Mucosa of stomach (tissue), 1 donor: ENCODE results near the gene TCHP.

Experiments
- H3K27me3 ChIP-seq: one replicate; pipeline ENCODE4 v1.7.0; 2013; ENCODE audit warnings: mild to moderate bottlenecking, low read length; ENCODE audit not compliant: control insufficient read depth, insufficient read depth
- H3K36me3 ChIP-seq: one replicate; pipeline ENCODE4 v1.7.0; 2013; ENCODE audit warnings: low read length; ENCODE audit not compliant: control insufficient read depth, insufficient read depth
- H3K4me1 ChIP-seq: one replicate; pipeline ENCODE4 v1.7.0; 2013; ENCODE audit warnings: mild to moderate bottlenecking, low read length; ENCODE audit not compliant: control insufficient read depth, insufficient read depth
- H3K4me3 ChIP-seq: one replicate; pipeline ENCODE4 v1.7.0; 2013; ENCODE audit warnings: low read length
- H3K9ac ChIP-seq: one replicate; pipeline ENCODE4 v1.7.0; 2013; ENCODE audit warnings: mild to moderate bottlenecking, low read length, moderate library complexity
- H3K9me3 ChIP-seq: one replicate; pipeline ENCODE4 v1.7.0; 2013; ENCODE audit warnings: mild to moderate bottlenecking, low read length, moderate library complexity; ENCODE audit not compliant: control insufficient read depth
- donor health status: Pancreatic carcinoma.

The TCHP gene

DNA sequence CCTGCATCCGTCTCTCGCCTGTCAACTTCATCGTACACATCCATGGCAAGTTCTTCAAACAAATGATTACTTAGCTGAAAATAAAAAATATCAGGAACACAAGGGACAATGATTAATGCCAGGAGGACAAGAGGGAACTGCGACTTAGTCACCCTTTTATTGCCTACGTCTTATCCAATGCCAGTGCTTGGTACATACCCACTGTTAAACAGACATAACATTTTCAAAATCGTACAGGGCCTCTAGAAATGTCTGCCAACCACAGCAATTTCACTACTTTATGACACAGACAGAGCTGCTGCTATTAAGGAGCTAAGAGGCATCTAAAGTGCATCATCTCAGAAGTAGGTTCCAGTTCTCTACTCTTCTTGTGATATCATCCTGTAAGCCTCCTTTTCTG, 61.5 kb downstream of the TCHP start:
- no peak overlapping the region for H3K4me3 ChIP-seq
- no peaks in the 10 kb centered on the region for H3K4me1 ChIP-seq
- no peak overlapping the region for H3K9ac ChIP-seq
- H3K9me3 ChIP-seq = no peaks in the 10 kb centered on the region
- H3K36me3 ChIP-seq = peaks cover 9% of the 10 kb centered on the region
- H3K27me3 ChIP-seq = no peaks in the 10 kb centered on the region

DNA sequence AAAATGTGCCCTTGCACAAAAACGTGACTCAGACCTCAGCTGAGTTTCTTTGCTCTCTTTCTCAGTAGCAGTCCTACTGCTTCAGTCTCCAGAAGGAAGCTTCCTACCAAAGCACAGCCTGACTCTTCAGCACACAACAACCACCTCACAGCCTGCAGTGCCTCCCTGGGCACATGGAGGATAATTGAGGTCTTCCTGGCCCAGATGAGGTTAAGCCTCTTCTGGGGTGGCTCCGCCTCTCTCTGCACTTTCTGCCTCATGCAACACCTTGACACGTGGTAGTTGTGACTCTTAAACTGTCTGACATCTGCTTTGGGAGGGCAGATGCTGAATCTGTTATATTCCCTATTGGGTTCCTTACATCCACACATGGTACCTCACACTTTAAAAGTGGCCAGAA, 62.3 kb downstream of the TCHP start:
- Histone ChIP-seq H3K36me3 (peaks cover 9% of the 10 kb centered on the region), H3K4me3 (no peak overlapping the region), H3K27me3 (no peaks in the 10 kb centered on the region), H3K9ac (no peak overlapping the region), H3K4me1 (no peaks in the 10 kb centered on the region), H3K9me3 (no peaks in the 10 kb centered on the region)

DNA sequence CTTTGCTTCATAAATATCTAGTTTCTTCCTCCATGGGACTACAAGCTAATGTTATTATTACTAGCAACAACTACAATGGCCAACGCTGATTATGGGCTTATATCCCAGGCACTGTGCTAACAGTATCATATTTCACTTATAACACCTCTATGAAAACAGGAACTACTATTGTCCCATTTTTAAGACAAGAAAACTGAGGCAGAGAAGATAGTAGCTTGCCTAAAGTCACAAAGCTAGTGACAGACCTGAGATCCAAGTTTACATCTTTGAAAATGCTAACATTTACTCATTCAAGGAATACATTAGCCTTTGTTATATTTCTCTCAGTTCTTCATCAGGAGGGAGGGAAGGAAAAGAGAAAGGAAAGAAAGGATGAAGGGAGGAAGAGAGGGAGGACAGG, 63.3 kb downstream of the TCHP start:
- no peak overlapping the region for H3K4me3 ChIP-seq
- H3K27me3 ChIP-seq = no peaks in the 10 kb centered on the region
- H3K36me3 ChIP-seq = peaks cover 9% of the 10 kb centered on the region
- H3K4me1 ChIP-seq = no peaks in the 10 kb centered on the region
- no peaks in the 10 kb centered on the region for H3K9me3 ChIP-seq
- H3K9ac ChIP-seq = no peak overlapping the region

DNA sequence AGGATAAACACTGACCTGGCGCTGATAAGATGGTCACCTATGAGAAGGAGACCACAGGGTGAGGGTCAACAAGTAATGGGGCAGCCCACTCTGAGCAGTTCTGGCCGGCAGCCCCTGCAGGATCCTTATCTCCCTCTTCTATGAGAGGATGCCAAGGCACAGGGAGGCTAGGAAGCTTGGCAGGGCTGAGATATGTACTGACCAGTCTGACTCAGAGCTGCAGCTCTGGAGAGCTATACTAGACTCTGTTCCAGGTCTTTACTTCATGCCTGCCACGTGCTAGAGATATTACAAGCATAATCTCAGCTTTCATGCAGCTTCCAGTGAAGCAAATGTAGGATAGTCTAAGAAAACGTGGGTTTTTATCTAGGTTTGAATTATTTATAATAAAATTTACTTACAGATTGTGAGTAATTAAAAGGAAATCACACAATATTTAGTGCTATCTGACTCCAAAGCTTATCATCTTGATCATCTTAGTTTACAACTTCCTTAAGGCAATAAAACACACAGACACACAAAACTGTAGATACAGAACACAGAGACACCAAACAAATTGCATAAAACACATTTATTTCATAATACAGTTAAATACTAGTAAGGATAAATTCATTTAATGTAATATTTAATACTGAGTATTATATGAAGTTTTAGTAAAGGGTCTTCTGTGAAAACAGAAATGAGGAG, 63.8 kb downstream of the TCHP start:
- Histone ChIP-seq H3K27me3 (no peaks in the 10 kb centered on the region), H3K36me3 (peaks cover 9% of the 10 kb centered on the region), H3K4me3 (no peak overlapping the region), H3K4me1 (no peaks in the 10 kb centered on the region), H3K9me3 (no peaks in the 10 kb centered on the region), H3K9ac (no peak overlapping the region)

DNA sequence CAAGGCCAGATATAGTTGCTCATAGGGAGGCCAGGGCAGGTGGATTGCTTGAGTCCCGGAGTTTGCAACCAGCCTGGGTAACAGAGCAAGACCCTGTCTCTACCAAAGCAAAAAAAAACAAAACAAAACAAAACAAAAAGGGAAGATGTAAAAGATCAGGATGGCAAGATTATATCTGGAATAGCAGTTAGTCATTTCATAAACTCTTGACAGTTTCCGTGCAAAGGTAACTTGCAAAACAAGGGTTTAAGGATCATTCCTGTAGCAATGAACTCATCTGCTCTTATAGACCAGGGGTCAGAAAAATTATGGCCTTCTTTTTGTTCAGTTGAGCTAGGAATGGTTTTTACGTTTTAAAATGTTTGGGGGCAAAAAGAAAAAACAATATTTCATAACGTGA, 66.5 kb downstream of the TCHP start:
- Histone ChIP-seq H3K4me3 (no peak overlapping the region), H3K9ac (no peak overlapping the region), H3K9me3 (no peaks in the 10 kb centered on the region), H3K36me3 (peaks cover 9% of the 10 kb centered on the region), H3K27me3 (no peaks in the 10 kb centered on the region), H3K4me1 (no peaks in the 10 kb centered on the region)

DNA sequence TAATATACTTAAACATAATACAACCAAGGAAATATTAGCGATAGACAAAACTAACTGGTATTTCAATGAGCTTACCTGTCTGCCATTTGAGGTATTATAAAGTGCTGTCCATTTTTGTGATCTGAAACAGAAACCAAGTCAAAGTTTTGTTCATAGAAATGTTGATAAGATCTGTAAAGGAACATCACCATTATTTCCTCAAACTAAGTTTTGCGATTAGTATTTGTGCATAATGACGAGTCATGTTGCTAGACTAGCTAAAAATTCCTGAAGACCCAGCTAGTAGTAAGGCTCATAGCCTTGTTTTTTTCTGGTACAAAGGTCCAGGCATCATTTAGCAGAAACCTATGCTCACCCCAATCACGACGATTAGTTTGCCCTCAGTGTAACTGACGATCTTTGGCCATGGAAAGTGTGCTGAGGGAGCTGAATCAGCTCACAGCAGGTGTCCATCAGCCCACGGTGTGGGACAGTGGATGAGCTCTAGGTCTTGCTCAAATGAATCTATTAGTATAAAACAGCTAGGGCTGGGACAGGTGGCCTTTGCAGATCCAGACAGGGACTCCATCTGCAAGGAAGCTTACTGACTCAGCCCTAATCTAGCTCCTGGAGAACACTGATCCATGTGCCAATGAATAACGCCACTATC, 67.4 kb downstream of the TCHP start:
- Histone ChIP-seq H3K36me3 (peaks cover 9% of the 10 kb centered on the region), H3K9ac (no peak overlapping the region), H3K4me1 (no peaks in the 10 kb centered on the region), H3K9me3 (no peaks in the 10 kb centered on the region), H3K4me3 (no peak overlapping the region), H3K27me3 (no peaks in the 10 kb centered on the region)
